SK-N-SH (cell line): ENCODE measurements around the gene TNFSF18. TPM values are rescaled to one million over a fixed set of nuclear protein-coding genes. Genes with fewer than 3 reads are reported as not detected.

Source experiments
- CTCF ChIA-PET: fragments of 300-600, 350-600 bp; formaldehyde crosslinking; extraction: SDS; loops from one replicate; lab custom pipeline; 2021; lab: Yijun Ruan, JAX
- POLR2A ChIA-PET: fragments of 350-600 bp; sonication (Branson Sonifier 250); formaldehyde crosslinking; extraction: SDS; loops from one replicate; lab custom pipeline; 2020; ENCODE audit warnings: antibody characterized with exemption, inconsistent platforms; lab: Yijun Ruan, JAX
- DNase-seq: peaks from one replicate; pipeline ENCODE4 v3.0.0; 2012
- H2AFZ ChIP-seq: fragments of 200-600 bp; sonication (generic); 2 replicates; pipeline ENCODE4 v1.8.1; 2016; ENCODE audit warnings: antibody characterized with exemption, mild to moderate bottlenecking, low read depth
- H3F3A ChIP-seq: fragments of 200-600 bp; sonication (generic); replicated peaks from 2 replicates; pipeline ENCODE3; 2016; ENCODE audit warnings: antibody characterized with exemption, mild to moderate bottlenecking; ENCODE audit not compliant: insufficient read depth
- H3K27ac ChIP-seq, 2 experiments: fragments of 200-500 bp in 1 of 2; fragments of 200-600 bp in 1 of 2; sonication (Bioruptor generic) in 1 of 2; sonication (generic), shearing (Covaris generic) in 1 of 2; 2 replicates each; pipeline versions ENCODE4 v1.5.1 to v1.6.1; 2014 to 2016; ENCODE audit warnings: low read depth in 2 of 2, inconsistent platforms in 1 of 2, low read length in 1 of 2, mild to moderate bottlenecking in 1 of 2, mixed read lengths in 1 of 2
- H3K27me3 ChIP-seq: fragments of 200-600 bp; sonication (generic), shearing (Covaris generic); 2 replicates; pipeline ENCODE4 v1.6.1; 2016; ENCODE audit warnings: mixed run types; ENCODE audit not compliant: insufficient read depth
- H3K36me3 ChIP-seq, 2 experiments: fragments of 200-500 bp in 1 of 2; fragments of 200-600 bp in 1 of 2; sonication (Bioruptor generic) in 1 of 2; sonication (generic) in 1 of 2; replicated peaks in 1 of 2; 2 replicates each; pipeline versions ENCODE3 to v1.5.1; 2014 to 2016; ENCODE audit warnings: low read length in 1 of 2, mild to moderate bottlenecking in 1 of 2; ENCODE audit not compliant: insufficient read depth in 2 of 2, control insufficient read depth in 1 of 2
- H3K4me1 ChIP-seq, 2 experiments: fragments of 200-500 bp in 1 of 2; fragments of 200-600 bp in 1 of 2; sonication (Bioruptor generic) in 1 of 2; sonication (generic), shearing (Covaris generic) in 1 of 2; 2 replicates each; pipeline versions ENCODE4 v1.5.1 to v1.6.1; 2014 to 2016; ENCODE audit warnings: low read depth in 1 of 2, low read length in 1 of 2, mixed run types in 1 of 2; ENCODE audit not compliant: insufficient read depth in 2 of 2, control insufficient read depth in 1 of 2
- H3K4me2 ChIP-seq: fragments of 200-600 bp; sonication (generic), shearing (Covaris generic); 2 replicates; pipeline ENCODE4 v1.6.1; 2017; ENCODE audit warnings: mixed run types
- H3K4me3 ChIP-seq, 2 experiments: fragments of 200-500 bp in 1 of 2; fragments of 200-600 bp in 1 of 2; sonication (Bioruptor generic) in 1 of 2; sonication (generic), shearing (Covaris generic) in 1 of 2; 2 replicates each; pipeline versions ENCODE4 v1.5.1 to v1.8.1; 2014 to 2016; ENCODE audit warnings: low read depth in 2 of 2, inconsistent platforms in 1 of 2, low read length in 1 of 2, mild to moderate bottlenecking in 1 of 2, mixed read lengths in 1 of 2, moderate library complexity in 1 of 2
- H3K79me2 ChIP-seq: fragments of 200-600 bp; sonication (generic); 2 replicates; pipeline ENCODE4 v1.8.1; 2017; ENCODE audit warnings: mild to moderate bottlenecking; ENCODE audit not compliant: insufficient read depth
- H3K9ac ChIP-seq: fragments of 200-600 bp; sonication (generic); 2 replicates; pipeline ENCODE4 v1.6.1; 2017; ENCODE audit warnings: mixed run types
- H3K9me2 ChIP-seq: fragments of 200-600 bp; sonication (generic); 2 replicates; pipeline ENCODE4 v1.6.1; 2017; ENCODE audit warnings: mixed run types
- H3K9me3 ChIP-seq: fragments of 200-600 bp; sonication (generic); 2 replicates; pipeline ENCODE4 v1.6.1; 2017; ENCODE audit warnings: mixed run types, mild to moderate bottlenecking, moderate library complexity
- H4K20me1 ChIP-seq: fragments of 200-600 bp; sonication (generic); 2 replicates; pipeline ENCODE4 v1.6.1; 2017; ENCODE audit warnings: mild to moderate bottlenecking, mixed run types; ENCODE audit not compliant: insufficient read depth
- EP300 ChIP-seq, 2 experiments: IDR thresholded peaks; 2 replicates each; pipeline versions ENCODE4 v1.4.0 to v1.6.1; 2012; ENCODE audit warnings: borderline replicate concordance in 1 of 2, low read depth in 1 of 2, low read length in 1 of 2
- FOXJ3 ChIP-seq: sonication (generic); formaldehyde crosslinking; IDR thresholded peaks from 2 replicates; pipeline ENCODE4 v1.5.1; 2020; ENCODE audit warnings: mild to moderate bottlenecking, missing genetic modification reagents
- MAX ChIP-seq: IDR thresholded peaks from 2 replicates; pipeline ENCODE4 v1.4.0; 2012; ENCODE audit warnings: low read depth
- NFIC ChIP-seq: IDR thresholded peaks from 2 replicates; pipeline ENCODE4 v1.4.0; 2012; ENCODE audit warnings: borderline replicate concordance
- POLR2AphosphoS5 ChIP-seq: IDR thresholded peaks from 2 replicates; pipeline ENCODE4 v1.6.1; 2012; ENCODE audit warnings: low read depth, low read length
- RCOR1 ChIP-seq: fragments of 150-350 bp; IDR thresholded peaks from 2 replicates; pipeline ENCODE4 v1.6.1; 2017; ENCODE audit warnings: antibody characterized with exemption, low read length
- SIN3A ChIP-seq: IDR thresholded peaks from 2 replicates; pipeline ENCODE4 v1.6.1; 2012; ENCODE audit warnings: low read depth, mild to moderate bottlenecking, low read length, moderate library complexity, borderline replicate concordance
- whole genome bisulfite sequencing: methylation state at CpG from one replicate; pipeline ENCODE4 v1.1.6; 2017; ENCODE audit warnings: low lambda C conversion rate; 5-methylcytosine and 5-hydroxymethylcytosine counted together
- polyA plus RNA-seq, 3 experiments: library from polyadenylated mRNA; depleted of rRNA; stranded (reverse); fragments of >200 nt; gene quantifications; 2 replicates each; pipeline ENCODE4 v1.2.3, GENCODE V29; 2012
- TF ChIP-seq, protein P1 (sequence below): IDR thresholded peaks from 2 replicates; pipeline ENCODE4 v1.4.0; 2012; ENCODE audit warnings: low read depth, borderline replicate concordance
- TF ChIP-seq, protein P2 (sequence below): fragments of 150-350 bp; IDR thresholded peaks from 2 replicates; pipeline ENCODE4 v1.6.1; 2016; ENCODE audit warnings: mild to moderate bottlenecking, low read depth, low read length

The TNFSF18 gene
- polyA plus RNA-seq, 1 of the 3 experiments (the other 2 are of a cell fraction): 1.2 TPM

DNA sequence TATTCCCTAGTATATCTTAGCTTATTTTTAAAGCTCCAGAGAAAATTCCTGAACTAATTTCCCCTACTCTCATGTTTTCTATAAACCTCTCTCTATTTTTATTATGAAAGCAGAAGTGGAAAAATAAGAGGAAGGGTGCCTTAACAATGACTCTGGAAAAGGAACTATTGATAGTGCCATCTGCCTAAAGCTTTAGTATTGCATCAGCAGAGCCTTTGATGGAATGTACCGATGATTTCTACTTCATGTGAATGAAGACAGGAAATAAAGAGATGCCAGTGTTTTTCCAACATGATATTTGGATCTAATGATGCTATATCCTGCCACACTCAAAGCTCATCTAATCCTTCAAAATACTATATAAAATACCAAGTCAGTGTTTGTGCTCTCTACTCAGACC, 35.1 kb downstream of the TNFSF18 start:
- 71% methylated on average over 1 of the region's 1 CpG for WGBS
- CTCF ChIA-PET: interaction anchor here (0.7 kb wide), 1 partner anchor 9 kb away, joined by 3 read pairs; no protein-coding TSS in a partner anchor
- Histone ChIP-seq H3K9me3 (0 out of 2 replicates have a peak, but pooled peaks cover 4% of the 10 kb centered on the region), H3K9me2 (no peaks in the 10 kb centered on the region), H3F3A (no peaks in the 10 kb centered on the region), H2AFZ (peak overlapping the region; percentile 21), H3K4me2 (no peak overlapping the region), H3K79me2 (no peaks in the 10 kb centered on the region), H3K4me3 (no peak overlapping the region), H3K4me1 (peaks cover 0 to 9% of the 10 kb centered on the region in 2 experiments; a peak in 2 of 4 replicates), H3K9ac (no peak overlapping the region), H3K27ac (peak overlapping the region; percentile 18 to 77; a peak in 2 of 4 replicates), H4K20me1 (no peaks in the 10 kb centered on the region), H3K27me3 (no peaks in the 10 kb centered on the region), H3K36me3 (no peaks in the 10 kb centered on the region)
- TF ChIP-seq, protein P1, sequence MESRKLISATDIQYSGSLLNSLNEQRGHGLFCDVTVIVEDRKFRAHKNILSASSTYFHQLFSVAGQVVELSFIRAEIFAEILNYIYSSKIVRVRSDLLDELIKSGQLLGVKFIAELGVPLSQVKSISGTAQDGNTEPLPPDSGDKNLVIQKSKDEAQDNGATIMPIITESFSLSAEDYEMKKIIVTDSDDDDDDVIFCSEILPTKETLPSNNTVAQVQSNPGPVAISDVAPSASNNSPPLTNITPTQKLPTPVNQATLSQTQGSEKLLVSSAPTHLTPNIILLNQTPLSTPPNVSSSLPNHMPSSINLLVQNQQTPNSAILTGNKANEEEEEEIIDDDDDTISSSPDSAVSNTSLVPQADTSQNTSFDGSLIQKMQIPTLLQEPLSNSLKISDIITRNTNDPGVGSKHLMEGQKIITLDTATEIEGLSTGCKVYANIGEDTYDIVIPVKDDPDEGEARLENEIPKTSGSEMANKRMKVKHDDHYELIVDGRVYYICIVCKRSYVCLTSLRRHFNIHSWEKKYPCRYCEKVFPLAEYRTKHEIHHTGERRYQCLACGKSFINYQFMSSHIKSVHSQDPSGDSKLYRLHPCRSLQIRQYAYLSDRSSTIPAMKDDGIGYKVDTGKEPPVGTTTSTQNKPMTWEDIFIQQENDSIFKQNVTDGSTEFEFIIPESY: no peak
- no peak for TF ChIP-seq RCOR1
- TF ChIP-seq SIN3A: no peak
- TF ChIP-seq POLR2AphosphoS5: no peak
- no peak for TF ChIP-seq NFIC
- DNase-seq: no peak
- POLR2A ChIA-PET: no interaction called here

- POLR2A ChIA-PET: no interaction called here
- 93% methylated on average over 1 of the region's 1 CpG for WGBS
- Histone ChIP-seq H3K36me3 (no peaks in the 10 kb centered on the region), H3K79me2 (no peaks in the 10 kb centered on the region), H3K9me2 (peaks cover 3% of the 10 kb centered on the region; the same call in 1 of the 2 replicates), H3K4me3 (no peak overlapping the region), H3K9me3 (no peaks in the 10 kb centered on the region), H4K20me1 (no peaks in the 10 kb centered on the region), H3K4me1 (peaks cover 0 to 9% of the 10 kb centered on the region in 2 experiments; a peak in 2 of 4 replicates), H3K27ac (no peak overlapping the region), H2AFZ (no peak overlapping the region), H3K9ac (no peak overlapping the region), H3K27me3 (no peaks in the 10 kb centered on the region), H3F3A (no peaks in the 10 kb centered on the region), H3K4me2 (no peak overlapping the region)
- CTCF ChIA-PET: no interaction called here
- DNase-seq: no peak
- no peak for TF ChIP-seq POLR2AphosphoS5
- no peak for TF ChIP-seq EP300 (IDR thresholded peaks at IDR 0.05; ENCODE audit: borderline replicate concordance in 1 of 2, low read depth in 1 of 2, low read length in 1 of 2)
- no peak for TF ChIP-seq MAX
- TF ChIP-seq, protein P2, sequence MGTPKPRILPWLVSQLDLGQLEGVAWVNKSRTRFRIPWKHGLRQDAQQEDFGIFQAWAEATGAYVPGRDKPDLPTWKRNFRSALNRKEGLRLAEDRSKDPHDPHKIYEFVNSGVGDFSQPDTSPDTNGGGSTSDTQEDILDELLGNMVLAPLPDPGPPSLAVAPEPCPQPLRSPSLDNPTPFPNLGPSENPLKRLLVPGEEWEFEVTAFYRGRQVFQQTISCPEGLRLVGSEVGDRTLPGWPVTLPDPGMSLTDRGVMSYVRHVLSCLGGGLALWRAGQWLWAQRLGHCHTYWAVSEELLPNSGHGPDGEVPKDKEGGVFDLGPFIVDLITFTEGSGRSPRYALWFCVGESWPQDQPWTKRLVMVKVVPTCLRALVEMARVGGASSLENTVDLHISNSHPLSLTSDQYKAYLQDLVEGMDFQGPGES: no peak
- TF ChIP-seq FOXJ3 (CRISPR knock-in tag): no peak
Observed at GRCh38 chr1:173014160-173014559, 36.6 kb downstream of the TNFSF18 start.
